C4-2B (cell line): ENCODE measurements around the gene DRD4.

Source experiments
- ZFX ChIP-seq: fragments of 450-650 bp; IDR thresholded peaks from 2 replicates; pipeline ENCODE4 v1.6.1; 2017
- TF ChIP-seq, protein P1 (sequence below): fragments of 450-650 bp; conservative IDR thresholded peaks from 2 replicates; pipeline ENCODE4 v1.5.1; 2017; ENCODE audit warnings: mild to moderate bottlenecking

DNA sequence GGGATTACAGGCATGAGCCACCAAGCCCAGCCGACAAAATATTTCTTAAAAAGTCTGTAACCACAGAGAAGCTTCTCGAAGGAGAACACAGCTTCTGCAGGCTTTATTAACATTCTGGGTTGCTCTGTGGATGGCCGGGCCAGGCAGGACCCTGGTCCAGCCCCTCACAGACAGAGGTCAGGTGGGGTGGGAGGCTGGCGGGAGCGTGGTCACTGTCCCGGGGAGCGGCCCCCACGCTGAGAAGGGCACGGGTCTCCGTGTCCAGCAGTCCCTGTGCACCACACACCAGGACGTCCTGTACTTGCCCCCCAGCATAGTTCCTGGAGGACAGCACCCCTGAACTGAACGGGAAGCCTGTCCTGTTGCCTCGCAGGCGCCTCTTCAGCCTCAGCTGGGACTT lies 19.4 kb downstream of the DRD4 start:
- TF ChIP-seq, protein P1, sequence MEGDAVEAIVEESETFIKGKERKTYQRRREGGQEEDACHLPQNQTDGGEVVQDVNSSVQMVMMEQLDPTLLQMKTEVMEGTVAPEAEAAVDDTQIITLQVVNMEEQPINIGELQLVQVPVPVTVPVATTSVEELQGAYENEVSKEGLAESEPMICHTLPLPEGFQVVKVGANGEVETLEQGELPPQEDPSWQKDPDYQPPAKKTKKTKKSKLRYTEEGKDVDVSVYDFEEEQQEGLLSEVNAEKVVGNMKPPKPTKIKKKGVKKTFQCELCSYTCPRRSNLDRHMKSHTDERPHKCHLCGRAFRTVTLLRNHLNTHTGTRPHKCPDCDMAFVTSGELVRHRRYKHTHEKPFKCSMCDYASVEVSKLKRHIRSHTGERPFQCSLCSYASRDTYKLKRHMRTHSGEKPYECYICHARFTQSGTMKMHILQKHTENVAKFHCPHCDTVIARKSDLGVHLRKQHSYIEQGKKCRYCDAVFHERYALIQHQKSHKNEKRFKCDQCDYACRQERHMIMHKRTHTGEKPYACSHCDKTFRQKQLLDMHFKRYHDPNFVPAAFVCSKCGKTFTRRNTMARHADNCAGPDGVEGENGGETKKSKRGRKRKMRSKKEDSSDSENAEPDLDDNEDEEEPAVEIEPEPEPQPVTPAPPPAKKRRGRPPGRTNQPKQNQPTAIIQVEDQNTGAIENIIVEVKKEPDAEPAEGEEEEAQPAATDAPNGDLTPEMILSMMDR: no peak
- no peak for TF ChIP-seq ZFX
